ENCODE results near the gene IL18BP.

The IL18BP gene

DNA sequence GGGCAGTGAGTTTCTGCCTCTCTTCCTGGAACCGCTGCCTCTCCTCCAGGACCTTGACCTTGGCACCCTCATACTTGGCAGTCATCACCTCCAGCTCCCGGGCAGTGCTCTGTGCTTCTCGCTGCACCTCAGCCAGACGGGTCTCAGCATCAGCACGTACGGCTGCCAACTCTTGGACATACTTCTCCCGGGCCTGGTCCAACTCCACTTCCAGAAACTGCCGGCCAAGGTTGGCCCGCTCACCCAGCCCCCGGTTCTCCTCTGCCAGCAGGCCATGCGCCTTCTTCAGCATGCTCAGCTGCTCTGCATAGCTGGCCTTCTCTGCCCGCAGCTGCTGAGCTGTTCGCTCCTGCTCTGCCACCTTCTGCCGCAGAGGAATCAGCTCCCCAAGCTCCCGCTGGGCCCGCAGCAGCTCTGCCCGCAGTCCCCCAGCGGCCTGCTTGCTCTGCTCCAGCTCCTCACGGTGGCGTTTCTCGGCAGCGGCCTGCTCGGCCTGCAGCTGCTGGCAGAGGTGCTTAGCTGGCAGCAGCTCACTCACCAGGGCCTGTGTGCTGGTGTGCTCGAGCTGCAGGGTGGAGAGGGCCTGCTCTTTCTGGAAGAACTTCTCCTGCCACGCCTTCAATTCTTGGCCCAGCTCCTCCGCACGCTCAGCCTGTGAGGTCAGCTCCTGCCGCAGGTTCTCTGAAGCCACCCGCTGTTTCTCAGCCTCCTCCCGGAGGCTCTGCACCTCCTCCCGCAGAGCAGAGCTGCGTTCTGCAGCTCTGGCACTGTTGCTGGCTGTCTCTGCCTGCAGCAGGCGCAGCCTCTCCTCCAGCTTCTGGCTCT lies 14.4 kb downstream of the IL18BP start:
- DNase-seq (ENCODE audit: low read depth in 2 of 2), result no peak

DNA sequence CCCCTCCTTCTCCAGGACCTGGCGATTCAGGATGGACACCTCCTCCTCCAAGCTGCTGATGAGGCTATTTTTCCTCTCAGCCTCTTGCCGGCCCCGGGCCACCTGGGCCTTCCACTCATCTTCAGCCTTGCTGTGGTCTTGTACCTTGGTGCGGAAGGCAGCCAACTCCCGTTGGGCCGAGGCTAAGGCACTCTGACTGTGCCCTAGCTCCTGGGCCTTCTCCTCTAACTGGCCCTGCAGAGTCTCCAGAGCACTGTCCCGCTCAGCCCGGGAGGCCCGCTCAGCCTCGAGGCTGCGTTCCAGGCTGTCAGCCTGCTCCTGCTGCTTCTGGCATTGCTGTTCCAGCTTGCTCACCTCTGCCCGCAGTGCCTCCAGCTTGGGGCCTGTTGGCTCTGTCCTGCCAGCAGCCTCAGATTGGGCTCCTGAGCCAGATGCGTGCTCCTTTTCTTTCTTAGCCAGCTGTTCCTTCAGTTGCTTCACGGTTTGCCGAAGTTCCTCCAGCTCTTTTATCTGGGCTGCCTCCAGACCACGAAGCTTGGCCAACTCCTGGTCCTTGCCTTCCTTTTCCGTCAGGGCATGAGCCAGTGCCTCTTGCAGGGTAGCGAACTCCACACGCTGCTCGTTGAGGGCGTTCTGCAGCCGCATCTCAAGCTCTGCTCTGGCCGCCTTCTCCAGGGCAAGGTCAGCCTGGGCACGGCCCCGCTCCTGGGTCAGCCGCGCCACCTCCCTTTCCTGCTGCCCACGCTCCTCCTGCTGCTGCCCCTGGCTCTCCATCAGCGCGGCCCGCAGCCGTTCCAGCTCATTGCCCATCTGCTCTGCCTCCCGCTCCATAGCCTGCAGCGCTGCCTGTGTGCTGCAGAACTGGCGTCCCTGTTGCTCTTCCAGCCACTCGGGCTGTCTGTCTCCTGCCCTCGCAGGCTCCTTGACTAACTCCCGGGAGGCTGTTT lies 15.3 kb downstream of the IL18BP start:
- DNase-seq (ENCODE audit: low read depth in 2 of 2), result no peak

DNA sequence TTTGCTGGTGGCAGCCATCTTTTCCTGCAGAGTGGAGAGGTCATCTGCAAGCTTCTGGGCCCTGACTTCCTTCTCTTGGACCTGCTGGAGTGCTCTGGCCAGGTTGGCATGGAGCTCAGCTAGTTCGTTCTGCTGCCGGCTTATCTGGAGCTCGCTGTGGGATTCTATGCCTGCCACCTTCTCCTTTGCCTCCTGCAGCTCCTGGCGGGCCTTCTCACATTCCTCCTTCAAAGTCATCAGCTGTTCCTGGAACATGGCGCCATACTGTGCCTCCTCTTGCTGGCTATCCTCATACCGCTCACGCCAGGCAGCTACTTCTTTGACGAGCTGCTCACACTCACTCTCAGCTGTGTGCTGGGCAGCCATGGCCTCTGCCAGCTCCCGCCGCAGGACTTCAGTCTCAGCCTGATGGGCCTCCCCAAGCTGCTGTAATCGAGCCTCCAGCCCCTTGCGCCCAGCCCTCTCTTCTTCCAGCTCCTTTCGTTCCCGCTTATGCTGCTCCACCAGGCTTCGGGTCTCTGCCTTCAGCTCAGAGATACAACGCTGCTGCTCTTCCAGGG lies 16.1 kb downstream of the IL18BP start:
- no peak for DNase-seq (ENCODE audit: low read depth in 2 of 2)

DNA sequence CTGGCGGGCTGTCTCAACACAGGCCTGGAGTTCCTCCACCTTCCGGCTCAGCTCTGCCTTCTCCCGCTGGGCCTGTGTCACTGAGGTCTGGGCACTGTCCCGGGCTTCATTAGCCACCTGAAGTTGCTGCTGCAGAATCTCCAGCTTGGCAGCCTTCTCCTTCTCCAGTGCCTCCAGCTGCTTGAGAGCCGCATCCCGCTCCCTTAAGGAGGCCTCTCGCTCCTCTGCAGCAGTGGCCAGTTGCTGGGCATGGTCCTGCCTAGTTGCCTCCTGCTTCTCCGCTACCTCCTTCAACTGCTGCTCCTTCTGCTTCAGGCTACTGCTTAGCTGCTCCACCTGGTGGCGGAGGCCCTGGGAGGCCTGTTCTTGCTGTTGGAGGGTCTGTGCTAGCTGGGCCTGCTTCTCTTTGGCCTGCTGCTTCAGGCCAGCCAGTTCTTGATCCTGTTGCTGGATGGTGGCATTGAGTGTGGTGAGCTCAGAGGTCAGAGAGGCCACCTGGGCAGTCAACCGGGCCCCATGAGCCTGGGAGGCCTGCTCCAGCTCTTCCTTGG lies 16.9 kb downstream of the IL18BP start:
- no peak for DNase-seq (ENCODE audit: low read depth in 2 of 2)

DNA sequence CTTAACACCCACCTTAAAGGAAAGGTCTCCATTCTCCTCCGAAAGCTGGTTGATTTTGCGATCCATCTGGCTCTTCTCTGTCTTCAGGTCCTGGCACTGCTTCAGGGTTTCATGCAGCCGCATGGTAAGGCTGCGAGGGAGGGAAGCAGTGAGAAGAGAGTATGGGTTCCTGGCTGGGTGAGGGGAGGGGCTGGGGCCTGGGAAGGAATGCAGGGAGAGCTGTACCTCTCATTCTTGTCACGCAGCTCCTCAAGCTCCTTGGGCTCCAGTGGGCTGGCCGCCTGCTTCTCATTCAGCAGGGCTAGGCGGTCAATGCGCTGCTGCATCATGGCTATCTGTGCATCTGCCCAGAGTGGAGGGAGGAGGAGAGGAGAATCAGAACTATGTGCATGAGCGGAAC lies 19.5 kb downstream of the IL18BP start:
- DNase-seq (ENCODE audit: low read depth in 2 of 2), result no peak

DNA sequence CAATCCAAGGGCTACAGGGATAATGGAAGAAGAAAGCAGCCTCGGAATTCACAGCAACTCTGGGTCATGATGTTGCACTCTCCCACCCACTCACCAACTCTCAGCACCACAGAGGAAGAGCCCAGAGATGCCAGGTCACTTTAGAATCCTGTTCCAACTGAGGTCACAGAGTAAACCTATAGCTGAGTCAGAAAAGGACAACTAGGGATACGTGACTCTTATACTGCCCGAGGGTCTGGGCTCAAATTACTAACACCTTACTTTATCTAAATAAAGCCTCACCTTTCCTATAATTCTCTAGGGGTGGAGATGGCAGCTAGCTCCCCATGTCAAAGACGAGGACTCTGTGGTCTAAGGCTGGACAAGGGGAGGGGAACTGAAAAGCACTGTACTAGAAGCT lies 24.6 kb downstream of the IL18BP start:
- DNase-seq (ENCODE audit: low read depth in 2 of 2), result no peak

DNA sequence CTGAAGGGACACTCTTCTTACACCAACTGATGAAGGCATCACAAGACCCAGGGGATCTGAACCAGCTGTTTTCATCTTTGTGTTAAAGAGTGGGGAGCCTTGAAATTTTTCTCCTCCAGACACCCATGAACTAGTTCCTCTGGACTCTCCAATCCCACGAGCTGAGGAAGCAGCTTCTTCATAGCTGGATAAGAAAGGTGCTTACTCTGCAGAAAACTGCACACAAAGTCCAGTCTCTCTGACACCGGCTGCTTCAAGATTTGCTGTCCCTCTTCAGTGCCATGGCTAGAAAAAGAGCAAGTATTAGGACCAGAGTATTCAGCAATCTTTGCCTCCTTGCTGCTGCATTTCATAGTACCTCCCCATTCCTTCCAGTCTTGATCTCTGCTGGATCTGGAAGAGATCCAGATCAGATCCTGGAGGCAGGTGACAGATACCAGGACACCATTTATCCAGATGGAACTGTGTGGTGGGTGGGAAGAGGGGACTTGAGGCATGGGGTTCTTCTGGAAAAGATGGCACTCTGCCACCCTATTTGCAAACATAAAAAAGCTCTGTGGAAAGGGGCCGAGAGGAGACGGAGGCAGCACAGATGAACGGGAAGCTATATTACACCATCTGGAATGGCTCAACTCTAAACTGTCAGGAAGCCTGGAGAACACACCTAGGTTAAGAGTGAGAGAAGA lies 25.5 kb downstream of the IL18BP start:
- DNase-seq (ENCODE audit: low read depth in 2 of 2), result no peak

DNA sequence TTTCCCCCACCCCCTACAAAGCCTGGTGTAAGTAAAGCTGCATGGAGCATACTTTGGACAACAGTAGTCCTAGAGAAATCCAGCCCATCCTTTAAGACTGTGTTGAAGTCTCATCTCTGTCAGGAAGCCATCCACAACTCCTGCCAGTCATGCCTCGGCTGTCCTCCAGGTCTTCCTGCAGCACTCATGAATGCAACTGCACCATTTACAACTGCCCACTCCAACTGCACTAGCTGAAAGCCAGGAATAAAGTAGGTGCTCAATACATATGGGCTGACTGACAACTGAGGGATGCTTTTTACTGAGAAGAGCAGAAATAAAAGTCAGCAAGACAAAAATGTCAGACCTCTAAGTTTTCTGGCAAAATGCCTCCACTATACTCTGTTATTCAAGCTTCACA lies 27.4 kb downstream of the IL18BP start:
- no peak for DNase-seq (ENCODE audit: low read depth in 2 of 2)

DNA sequence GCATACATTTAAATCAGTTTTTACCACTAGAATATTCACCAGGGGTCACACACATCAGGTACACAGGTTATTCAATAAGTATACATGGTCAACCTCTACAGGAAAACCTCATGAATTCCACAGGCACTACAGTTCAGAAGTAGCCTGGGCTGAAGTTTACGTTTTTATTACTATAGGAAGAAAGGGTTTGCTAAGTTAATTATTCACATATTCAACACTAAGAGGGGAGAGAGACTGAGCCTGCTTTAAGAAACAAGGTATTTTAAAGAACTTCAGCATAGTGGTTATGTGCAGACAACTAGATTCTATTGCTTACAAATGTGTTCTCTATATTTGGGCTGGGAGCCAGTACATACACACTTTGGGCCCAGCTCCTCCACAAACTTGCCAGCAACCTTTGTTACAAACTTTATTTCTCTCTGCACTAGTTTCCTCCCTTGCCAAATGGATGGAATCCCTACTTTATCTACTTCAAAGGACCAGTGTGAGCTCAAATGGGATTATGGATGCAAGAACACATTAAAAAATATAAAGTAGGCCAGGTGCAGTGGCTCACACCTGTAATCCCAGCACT lies 31.9 kb downstream of the IL18BP start:
- DNase-seq (ENCODE audit: low read depth in 2 of 2), result no peak

DNA sequence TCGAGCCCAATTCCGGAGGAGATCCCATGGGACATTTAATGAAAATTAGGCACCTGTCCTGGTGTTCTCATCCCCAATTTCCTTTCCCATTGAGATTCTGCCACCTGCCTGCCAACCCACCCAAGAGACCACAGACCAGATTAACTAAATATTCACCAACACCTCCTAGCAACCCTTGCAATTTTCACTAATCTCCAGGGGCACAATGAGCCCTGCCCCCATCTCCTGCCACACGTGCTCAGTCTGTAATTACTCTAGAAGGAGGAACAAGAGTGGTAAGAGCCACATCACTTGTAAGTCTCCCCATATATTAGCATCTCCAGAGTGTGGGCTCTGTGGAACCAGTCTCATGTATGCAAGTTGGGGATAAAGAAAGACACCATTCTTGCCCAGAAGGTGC lies 38.0 kb downstream of the IL18BP start:
- no peak for DNase-seq (ENCODE audit: low read depth in 2 of 2)

DNA sequence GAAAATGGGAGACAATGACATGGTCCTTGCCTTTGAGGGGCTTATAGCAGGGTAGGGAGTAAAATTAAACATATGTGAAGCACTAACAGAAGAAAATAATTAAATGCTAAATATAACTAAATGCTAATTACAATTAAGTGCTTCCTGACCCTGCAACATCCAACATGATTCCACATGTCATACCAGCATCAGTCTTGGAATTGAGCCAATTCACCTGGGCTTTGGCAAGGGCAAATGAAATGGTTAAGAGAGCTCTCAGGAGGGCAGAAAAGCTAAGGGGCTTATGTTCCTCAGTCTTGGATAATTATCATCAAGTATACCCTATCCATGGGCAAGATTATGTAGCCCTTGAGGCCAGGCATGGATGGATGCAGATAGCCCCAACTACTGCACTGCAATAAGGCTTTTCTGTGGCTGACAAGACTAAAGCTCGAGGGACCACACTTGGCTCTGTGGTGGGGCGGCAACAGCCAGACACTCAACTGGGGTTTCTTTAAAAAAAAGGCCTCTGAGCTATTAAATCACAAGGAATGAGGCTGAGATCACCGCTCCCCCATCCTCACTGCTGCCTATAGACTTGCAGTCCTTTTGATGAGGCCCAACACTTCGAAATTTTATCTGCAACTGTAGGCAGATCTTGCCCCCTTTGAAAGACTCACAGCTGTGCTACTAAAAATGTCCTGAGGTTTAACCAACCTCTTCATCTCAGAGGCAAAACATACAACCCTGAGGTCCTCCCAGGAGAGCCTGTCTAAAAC lies 39.0 kb downstream of the IL18BP start:
- DNase-seq (ENCODE audit: low read depth in 2 of 2), result no peak

DNA sequence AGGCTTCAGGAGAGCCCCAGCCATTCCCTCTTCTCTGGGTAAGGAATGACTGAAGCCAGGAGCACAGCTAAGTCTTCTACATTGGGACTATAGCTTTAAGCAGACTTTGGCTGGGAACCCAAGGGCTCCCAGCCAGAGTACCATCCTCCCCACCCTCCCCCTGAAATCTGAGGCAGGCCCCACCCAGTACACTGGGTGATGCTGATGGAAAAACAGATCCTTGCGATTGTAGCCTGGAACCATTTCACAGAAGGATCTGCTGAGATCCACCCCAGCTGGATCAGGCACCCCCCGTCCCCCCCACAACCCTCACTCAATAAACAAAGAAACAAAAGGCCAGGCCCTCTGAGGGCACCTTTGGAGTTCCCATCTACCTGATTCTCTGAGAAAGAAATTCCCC lies 39.8 kb downstream of the IL18BP start:
- DNase-seq (ENCODE audit: low read depth in 2 of 2), result no peak

DNA sequence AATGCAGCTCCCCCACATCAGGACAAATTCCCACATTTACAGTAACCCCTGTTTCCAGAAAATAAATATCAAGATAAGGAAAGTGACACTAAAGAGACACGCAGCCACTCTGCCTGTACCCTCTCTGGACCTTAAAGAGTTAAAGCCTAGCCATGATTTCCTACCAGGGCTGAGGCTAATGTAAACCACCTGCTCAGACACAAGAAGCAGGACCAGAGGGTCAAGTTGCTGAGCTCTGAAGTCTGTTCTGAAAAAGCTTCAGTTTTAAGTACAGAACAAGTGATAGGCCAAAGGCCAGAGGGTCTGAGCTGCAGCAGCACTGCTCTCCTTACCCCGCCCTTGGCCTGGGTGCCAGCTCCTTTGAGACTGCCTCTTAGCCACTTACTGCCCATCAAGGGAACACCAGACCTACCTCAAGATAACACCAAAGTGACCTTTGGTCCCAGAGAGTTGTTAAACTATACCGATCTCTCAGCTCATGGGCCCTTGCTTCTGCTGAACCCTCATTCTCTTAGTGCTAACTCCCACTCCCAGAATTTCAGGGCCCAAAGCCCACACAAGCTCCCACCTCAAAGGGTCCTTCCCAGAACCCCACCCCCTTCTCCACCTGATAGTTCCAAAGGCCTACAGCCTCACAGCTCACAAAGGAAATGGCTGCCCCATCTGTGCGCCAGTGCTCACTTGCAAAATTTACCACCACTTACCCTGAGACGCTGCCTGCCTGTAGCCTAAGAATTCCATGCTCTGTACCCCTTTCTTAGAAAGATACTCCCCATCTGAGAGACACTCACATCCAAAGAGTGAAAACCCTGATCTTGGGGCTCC lies 40.5 kb downstream of the IL18BP start:
- no peak for DNase-seq (ENCODE audit: low read depth in 2 of 2)

DNA sequence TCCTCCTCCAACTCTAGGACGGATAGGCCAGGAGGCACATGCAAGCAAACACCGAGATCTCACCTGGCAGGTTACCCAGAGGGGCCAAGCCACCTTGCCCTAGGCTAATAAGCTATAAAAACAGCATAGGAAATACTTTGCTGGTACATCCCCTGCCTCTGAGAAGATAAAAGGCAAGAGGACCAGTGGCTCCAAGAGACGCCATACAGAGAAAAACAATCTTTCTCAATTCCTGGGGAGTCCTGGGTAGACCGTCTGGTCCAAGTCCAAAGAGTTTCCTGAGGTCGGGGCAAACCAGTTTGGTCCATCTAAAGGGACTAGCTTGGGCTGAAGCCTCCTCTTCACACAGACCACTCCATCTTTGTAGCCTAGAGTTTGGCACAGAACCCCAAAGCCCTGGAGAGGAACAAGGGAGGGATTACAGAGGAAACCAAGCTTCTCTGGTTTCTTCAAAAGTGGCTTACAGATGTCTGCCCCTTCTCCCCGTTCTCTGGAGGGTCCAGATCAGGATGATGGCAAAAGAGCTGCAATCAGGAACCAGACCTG lies 41.2 kb downstream of the IL18BP start:
- no peak for DNase-seq (ENCODE audit: low read depth in 2 of 2)

DNA sequence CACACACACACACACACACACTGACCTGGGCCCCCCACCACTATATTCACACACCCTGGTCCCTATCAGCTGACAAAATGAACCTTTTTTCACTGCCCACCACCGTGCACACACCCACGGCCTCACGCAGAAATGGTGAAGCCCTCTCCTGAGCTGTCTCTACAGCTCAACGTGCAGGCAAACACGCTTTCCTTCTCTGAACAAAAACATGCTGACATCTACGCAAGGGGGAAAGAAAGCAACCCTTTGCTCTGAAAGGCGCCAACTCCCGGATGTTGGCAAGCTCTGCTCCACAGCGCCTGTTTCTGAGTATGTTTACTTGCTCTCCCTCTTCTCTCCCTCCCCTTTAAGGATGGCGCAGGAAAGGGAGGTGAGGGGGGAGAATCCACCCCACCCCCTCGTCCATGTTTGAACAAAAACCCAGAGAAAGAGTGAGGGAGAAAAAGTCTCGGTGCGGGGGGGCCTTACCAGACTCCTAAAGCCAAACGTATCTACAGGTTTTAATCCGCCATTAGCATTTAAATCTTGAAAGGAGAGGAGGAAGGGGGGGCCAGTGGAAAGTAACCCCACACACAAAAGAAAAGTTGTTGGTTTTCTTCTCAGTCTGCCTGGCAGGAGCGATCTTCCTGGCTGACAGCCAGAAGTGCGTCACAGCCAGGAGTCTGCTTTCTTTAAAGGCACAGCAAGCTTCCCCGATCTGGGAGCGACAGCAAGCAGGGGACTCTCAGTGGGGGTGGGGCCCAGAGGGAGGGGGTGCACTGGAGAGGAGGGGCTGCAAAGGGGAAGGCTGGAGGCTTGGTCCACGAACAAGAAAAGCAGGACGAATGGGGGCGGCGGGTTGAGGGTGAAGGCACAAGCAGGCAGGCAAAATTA lies 42.0 kb downstream of the IL18BP start:
- DNase-seq (ENCODE audit: low read depth in 2 of 2), result peak; percentile 40 to 57

DNA sequence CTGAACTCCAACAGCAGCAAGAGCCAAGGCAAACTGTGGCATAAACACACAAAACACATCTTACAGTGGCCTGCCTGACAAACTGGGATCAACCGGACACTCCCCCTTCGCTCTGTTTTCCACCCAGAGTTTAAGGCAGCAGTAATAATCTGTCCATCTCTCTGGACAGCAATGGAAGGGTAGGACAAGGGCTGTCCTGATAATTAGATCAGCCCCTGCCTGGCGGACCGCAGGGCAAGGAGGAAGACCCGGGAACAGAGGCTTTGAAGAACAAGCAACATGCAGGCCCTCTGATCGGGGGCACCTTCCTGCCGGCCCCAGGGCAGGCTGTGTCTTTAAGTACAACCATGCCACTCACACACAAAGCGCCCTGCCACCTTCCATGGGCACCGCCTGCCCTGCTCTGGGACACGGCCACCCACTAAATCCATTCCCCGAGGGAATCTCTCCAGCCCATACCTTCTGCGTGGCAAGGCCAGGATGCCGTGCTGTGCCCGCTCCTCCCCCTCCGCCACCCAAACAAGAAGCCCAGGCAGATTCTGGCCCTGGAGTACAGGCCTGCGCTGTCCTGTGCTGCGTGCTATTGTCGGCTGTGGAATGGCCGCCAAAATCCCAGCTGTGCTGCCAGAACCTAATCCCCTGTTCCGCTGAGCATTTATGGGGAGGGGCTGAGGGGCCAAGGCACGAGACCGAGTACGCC lies 42.8 kb downstream of the IL18BP start:
- DNase-seq (ENCODE audit: low read depth in 2 of 2), result no peak

DNA sequence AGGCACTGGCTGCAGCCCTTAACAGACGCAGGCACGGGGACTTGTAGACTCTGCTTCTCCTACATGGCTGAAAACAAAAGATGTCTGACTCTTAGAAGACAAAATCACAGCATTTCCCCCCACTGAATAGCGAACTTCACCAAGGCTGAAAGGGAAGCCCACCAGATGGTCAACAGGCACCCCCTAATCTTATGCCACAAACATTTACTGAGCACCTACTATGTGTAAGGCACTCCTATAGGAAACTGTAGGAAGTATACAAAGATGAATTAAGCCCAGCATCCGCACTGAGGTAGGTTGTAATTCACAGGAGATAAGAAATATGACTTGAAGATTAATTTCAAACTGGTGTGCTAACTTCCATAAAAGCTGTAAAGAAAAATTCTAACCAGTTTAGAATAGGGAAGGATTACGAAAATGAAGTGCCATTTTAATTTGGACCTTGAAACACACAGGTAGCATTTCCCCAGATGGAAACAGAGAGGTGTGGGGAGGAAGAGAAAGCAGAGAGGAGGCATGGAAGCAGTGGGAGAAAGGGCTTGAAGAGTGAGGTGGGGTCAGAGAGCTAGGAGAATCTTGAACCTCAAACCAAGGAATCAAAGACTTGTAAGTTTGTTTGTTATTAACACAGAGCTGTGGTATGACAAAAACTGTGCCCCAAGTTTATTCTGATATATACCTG lies 43.5 kb downstream of the IL18BP start:
- DNase-seq (ENCODE audit: low read depth in 2 of 2), result no peak
